IPS-NIHi11 (cell line): ENCODE measurements around the gene GPR119.
"Not testable (repeated sequence)": the region's sequence is repeated elsewhere in the genome, so short reads cannot be mapped to it uniquely, and the experiment has no call there.

Source experiments
- DNase-seq: peaks from one replicate; pipeline ENCODE4 v3.0.0; 2012; ENCODE audit warnings: mixed read lengths, low spot score

GPR119 gene

DNA sequence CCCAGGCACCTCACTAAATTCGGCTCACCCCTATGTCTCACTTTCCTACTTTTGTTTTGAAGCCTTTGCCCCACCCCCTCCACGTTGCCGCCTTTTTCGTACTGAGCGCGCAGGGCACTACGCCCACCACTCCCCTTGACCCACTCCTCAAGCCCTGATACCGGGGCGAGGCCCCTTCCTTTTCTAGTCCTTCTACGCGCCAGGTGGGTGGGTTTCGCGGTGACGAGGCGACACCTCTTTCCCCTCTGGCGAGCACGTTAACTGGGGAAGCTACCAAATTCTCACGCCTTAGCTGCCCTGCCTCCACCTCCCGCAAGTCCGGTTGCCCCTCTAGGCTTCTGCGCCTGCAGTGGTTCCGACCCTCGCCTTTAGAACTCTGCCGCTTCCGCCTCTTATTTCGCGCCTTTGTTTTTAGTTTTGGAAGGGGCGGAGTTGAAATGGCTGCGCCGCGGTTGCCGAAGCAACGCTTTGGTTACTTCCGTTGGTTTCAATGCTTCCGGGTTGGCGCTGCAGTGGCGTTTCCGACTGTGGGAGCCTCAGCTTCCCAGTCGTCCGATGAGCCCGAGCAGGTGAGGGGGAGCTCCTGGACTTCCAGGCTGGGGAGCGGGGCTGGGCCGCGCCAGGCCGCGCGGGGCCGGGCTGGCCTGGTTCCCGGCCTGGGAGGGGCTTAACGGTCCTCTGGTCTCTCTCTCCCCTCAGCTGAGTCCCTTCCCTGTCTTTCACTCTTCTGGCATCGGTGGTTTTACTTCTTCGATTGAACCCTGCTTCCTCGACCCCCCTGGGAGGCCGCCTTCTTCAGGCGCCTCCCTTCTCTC is 45.9 kb downstream of the GPR119 start, which contains the start of gene SLC25A14:
Gene SLC25A14, plus strand, starts transcription at position 512 of the 815 bp plus-strand sequence. CDS start 360 bp downstream, outside the sequence.
- DNase-seq = peak; percentile 67

- not testable (repeated sequence) for DNase-seq
Measured at GRCh38 chrX:130338869-130339268, 46.6 kb downstream of the GPR119 start.

GRCh38 chrX:130336531-130336930 is 48.9 kb downstream of the GPR119 start:
- DNase-seq = no peak
